H9 (cell line): Measurements from ENCODE around the gene NDRG4. TPM values are rescaled to one million over a fixed set of nuclear protein-coding genes. Genes with fewer than 3 reads are reported as not detected.

ENCODE experiments used
- DNase-seq: peaks from one replicate; pipeline ENCODE4 v3.0.0-alpha.2; 2017
- H2AFZ ChIP-seq: one replicate; pipeline ENCODE4 v1.6.1; 2013; ENCODE audit warnings: mild to moderate bottlenecking, low read length, control low read depth, moderate library complexity
- H2AK5ac ChIP-seq: 2 replicates; pipeline ENCODE4 v1.6.1; 2013; ENCODE audit warnings: low read length, control low read depth, mixed read lengths; ENCODE audit not compliant: insufficient read length
- H2BK120ac ChIP-seq: one replicate; pipeline ENCODE4 v1.6.1; 2013; ENCODE audit warnings: low read depth, mild to moderate bottlenecking, low read length, control low read depth, inconsistent platforms; ENCODE audit not compliant: poor library complexity, severe bottlenecking
- H2BK12ac ChIP-seq: 2 replicates; pipeline ENCODE4 v1.6.1; 2013; ENCODE audit warnings: low read length, control low read depth, mixed read lengths, low read depth; ENCODE audit not compliant: insufficient read length
- H2BK15ac ChIP-seq: 2 replicates; pipeline ENCODE4 v1.6.1; 2013; ENCODE audit warnings: low read depth, low read length, control low read depth
- H2BK20ac ChIP-seq: one replicate; pipeline ENCODE4 v1.6.1; 2013; ENCODE audit warnings: low read depth, mild to moderate bottlenecking, low read length, control low read depth, inconsistent platforms; ENCODE audit not compliant: poor library complexity, severe bottlenecking
- H2BK5ac ChIP-seq: 2 replicates; pipeline ENCODE4 v1.6.1; 2013; ENCODE audit warnings: low read length, control low read depth, mixed read lengths; ENCODE audit not compliant: insufficient read length
- H3K14ac ChIP-seq: 2 replicates; pipeline ENCODE4 v1.6.1; 2013; ENCODE audit warnings: low read length, control low read depth; ENCODE audit not compliant: insufficient read depth
- H3K18ac ChIP-seq: 2 replicates; pipeline ENCODE4 v1.6.1; 2013; ENCODE audit warnings: low read depth, mild to moderate bottlenecking, mixed read lengths, low read length, control low read depth; ENCODE audit not compliant: insufficient read length
- H3K23ac ChIP-seq: 2 replicates; pipeline ENCODE4 v1.6.1; 2013; ENCODE audit warnings: low read length, control low read depth, mixed read lengths, low read depth; ENCODE audit not compliant: insufficient read length
- H3K23me2 ChIP-seq: 2 replicates; pipeline ENCODE4 v1.6.1; 2013; ENCODE audit warnings: low read depth, mild to moderate bottlenecking, mixed read lengths, low read length, control low read depth; ENCODE audit not compliant: insufficient read length, poor library complexity, severe bottlenecking
- H3K27ac ChIP-seq: 2 replicates; pipeline ENCODE4 v1.5.1; 2013; ENCODE audit warnings: low read length, control low read depth, mixed read lengths, low read depth; ENCODE audit not compliant: insufficient read length
- H3K27me3 ChIP-seq: 2 replicates; pipeline ENCODE4 v1.6.1; 2013; ENCODE audit warnings: low read length, control low read depth, inconsistent platforms; ENCODE audit not compliant: insufficient read depth
- H3K4ac ChIP-seq: 2 replicates; pipeline ENCODE4 v1.6.1; 2013; ENCODE audit warnings: low read depth, mild to moderate bottlenecking, control low read depth, inconsistent platforms, low read length, moderate library complexity
- H3K4me1 ChIP-seq: 2 replicates; pipeline ENCODE4 v1.6.1; 2013; ENCODE audit warnings: low read length, control low read depth, inconsistent platforms; ENCODE audit not compliant: insufficient read depth
- H3K4me2 ChIP-seq: 2 replicates; pipeline ENCODE4 v1.6.1; 2013; ENCODE audit warnings: low read length, control low read depth, mixed read lengths; ENCODE audit not compliant: insufficient read length, insufficient read depth
- H3K56ac ChIP-seq: 2 replicates; pipeline ENCODE4 v1.6.1; 2013; ENCODE audit warnings: low read depth, mild to moderate bottlenecking, mixed read lengths, low read length, control low read depth; ENCODE audit not compliant: insufficient read length
- H3K79me1 ChIP-seq: 2 replicates; pipeline ENCODE4 v1.6.1; 2013; ENCODE audit warnings: low read depth, mild to moderate bottlenecking, moderate library complexity, low read length, control low read depth, inconsistent platforms; ENCODE audit not compliant: insufficient read depth, poor library complexity, severe bottlenecking
- H3K79me2 ChIP-seq: 2 replicates; pipeline ENCODE4 v1.6.1; 2013; ENCODE audit warnings: low read length, control low read depth, inconsistent platforms; ENCODE audit not compliant: insufficient read depth
- H3K9ac ChIP-seq: 2 replicates; pipeline ENCODE4 v1.6.1; 2013; ENCODE audit warnings: low read length, control low read depth, mixed read lengths; ENCODE audit not compliant: insufficient read length; ENCODE audit errors: extremely low read depth
- H3K9me3 ChIP-seq: one replicate; pipeline ENCODE4 v1.6.1; 2013; ENCODE audit warnings: low read depth, low read length, inconsistent platforms; ENCODE audit not compliant: control insufficient read depth
- H3T11ph ChIP-seq: one replicate; pipeline ENCODE4 v1.6.1; 2013; ENCODE audit warnings: mild to moderate bottlenecking, low read length, control low read depth, inconsistent platforms
- H4K20me1 ChIP-seq: one replicate; pipeline ENCODE4 v1.6.1; 2013; ENCODE audit not compliant: control insufficient read depth, insufficient read length, insufficient read depth
- H4K5ac ChIP-seq: 2 replicates; pipeline ENCODE4 v1.6.1; 2013; ENCODE audit warnings: low read depth, mild to moderate bottlenecking, mixed read lengths, low read length, control low read depth; ENCODE audit not compliant: insufficient read length
- H4K8ac ChIP-seq: replicated peaks from 2 replicates; pipeline ENCODE4 v1.6.1; 2013; ENCODE audit warnings: low read length, control low read depth, mixed read lengths, low read depth; ENCODE audit not compliant: insufficient read length
- H4K91ac ChIP-seq: 2 replicates; pipeline ENCODE4 v1.6.1; 2013; ENCODE audit warnings: low read depth, mild to moderate bottlenecking, moderate library complexity, mixed read lengths, low read length, control low read depth; ENCODE audit not compliant: insufficient read length
- H3K27ac Mint-ChIP-seq, 3 experiments: 2 replicates in 2 of 3; 3 replicates in 1 of 3; pipeline ENCODE4 v1.8.0; 2020 to 2021; ENCODE audit warnings: mixed read lengths in 3 of 3, mild to moderate bottlenecking in 1 of 3, moderate library complexity in 1 of 3
- H3K27me3 Mint-ChIP-seq: 2 replicates; pipeline ENCODE4 v1.8.0; 2021; ENCODE audit warnings: low read depth, mild to moderate bottlenecking, moderate library complexity, mixed read lengths
- H3K36me3 Mint-ChIP-seq, 3 experiments: 2 replicates in 2 of 3; 3 replicates in 1 of 3; pipeline ENCODE4 v1.8.0; 2020 to 2021; ENCODE audit warnings: low read depth in 3 of 3, mixed read lengths in 3 of 3; ENCODE audit not compliant: insufficient read depth in 1 of 3
- H3K4me1 Mint-ChIP-seq, 2 experiments: 2 replicates each; pipeline ENCODE4 v1.8.0; 2020; ENCODE audit warnings: mixed read lengths in 2 of 2
- H3K4me3 Mint-ChIP-seq, 2 experiments: 2 replicates in 1 of 2; 3 replicates in 1 of 2; pipeline ENCODE4 v1.8.0; 2020 to 2021; ENCODE audit warnings: mild to moderate bottlenecking in 2 of 2, mixed read lengths in 2 of 2, moderate library complexity in 1 of 2
- H3K9me3 Mint-ChIP-seq, 2 experiments: 2 replicates in 1 of 2; 3 replicates in 1 of 2; pipeline ENCODE4 v1.8.0; 2020; ENCODE audit warnings: mild to moderate bottlenecking in 2 of 2, mixed read lengths in 2 of 2, moderate library complexity in 1 of 2
- CTCF ChIP-seq: fragments of 200-600 bp; sonication (generic); conservative IDR thresholded peaks from 3 replicates; pipeline ENCODE4 v1.8.0; 2021; ENCODE audit warnings: antibody characterized with exemption, mild to moderate bottlenecking
- WGBS: extraction: QIAGEN DNeasy Blood & Tissue Kit; methylation state at CpG from one replicate; pipeline ENCODE4 v1.1.7; 2013; ENCODE audit warnings: missing lambda C conversion rate, low lambda C conversion rate, mixed read lengths; ENCODE audit not compliant: insufficient read length; ENCODE audit errors: extremely low coverage; 5-methylcytosine and 5-hydroxymethylcytosine counted together
- total RNA-seq: library from RNA; stranded (reverse); gene quantifications from 2 replicates; pipeline ENCODE4 v1.2.1, GENCODE V29; 2021

NDRG4 gene
- total RNA-seq, 1 experiment from 2014 or later, result 18.6 TPM

- no peak overlapping the region for H3K9ac ChIP-seq
- no peak overlapping the region for H2BK5ac ChIP-seq
- no peaks in the 10 kb centered on the region for H3K9me3 ChIP-seq
- H2BK120ac ChIP-seq, result no peak overlapping the region
- no peak overlapping the region for H3K4me3 Mint-ChIP-seq
- no peak overlapping the region for H3T11ph ChIP-seq
- no peaks in the 10 kb centered on the region for H3K79me1 ChIP-seq
- no peaks in the 10 kb centered on the region; the same call in 1 of the 2 replicates for H3K4me1 ChIP-seq
- H4K20me1 ChIP-seq, result no peaks in the 10 kb centered on the region
- H3K14ac ChIP-seq, result no peak overlapping the region
- no peak overlapping the region for H2AFZ ChIP-seq
- no peak overlapping the region for H3K27ac ChIP-seq
- H4K5ac ChIP-seq, result no peak overlapping the region
- H3K9me3 Mint-ChIP-seq, result peaks cover 0 to 2% of the 10 kb centered on the region in 2 experiments; a peak in 2 of 5 replicates
- H3K23me2 ChIP-seq, result no peaks in the 10 kb centered on the region
- no peak overlapping the region for H4K91ac ChIP-seq
- H2AK5ac ChIP-seq, result no peak overlapping the region
- no peak overlapping the region for H4K8ac ChIP-seq
- H3K36me3 Mint-ChIP-seq, result peaks cover 0 to 2% (median 0%) of the 10 kb centered on the region in 3 experiments; a peak in 1 of 7 replicates
- no peak overlapping the region for H2BK20ac ChIP-seq
- peaks cover 14 to 39% of the 10 kb centered on the region in 2 experiments for H3K4me1 Mint-ChIP-seq
- no peak overlapping the region for H3K23ac ChIP-seq
- no peak overlapping the region for H3K4me2 ChIP-seq
- TF ChIP-seq CTCF, result no peak
- no peak for DNase-seq
- H3K56ac ChIP-seq, result no peak overlapping the region
- H2BK15ac ChIP-seq, result no peak overlapping the region
- H3K18ac ChIP-seq, result no peak overlapping the region
- H3K27me3 ChIP-seq, result no peaks in the 10 kb centered on the region
- no CpG with 5 or more reads among the region's 4 CpGs for whole genome bisulfite sequencing
- no peaks in the 10 kb centered on the region for H3K79me2 ChIP-seq
- no peak overlapping the region for H3K4ac ChIP-seq
- H2BK12ac ChIP-seq, result no peak overlapping the region
- H3K27me3 Mint-ChIP-seq, result peaks cover 28% of the 10 kb centered on the region
- no peak overlapping the region; a peak in 1 of 7 replicates for H3K27ac Mint-ChIP-seq
These were observed 7.9 kb upstream of the NDRG4 start for GRCh38 chr16:58492066-58492465.
